Measurements from ENCODE around the gene EVA1A.

- TF ChIP-seq, protein P1, sequence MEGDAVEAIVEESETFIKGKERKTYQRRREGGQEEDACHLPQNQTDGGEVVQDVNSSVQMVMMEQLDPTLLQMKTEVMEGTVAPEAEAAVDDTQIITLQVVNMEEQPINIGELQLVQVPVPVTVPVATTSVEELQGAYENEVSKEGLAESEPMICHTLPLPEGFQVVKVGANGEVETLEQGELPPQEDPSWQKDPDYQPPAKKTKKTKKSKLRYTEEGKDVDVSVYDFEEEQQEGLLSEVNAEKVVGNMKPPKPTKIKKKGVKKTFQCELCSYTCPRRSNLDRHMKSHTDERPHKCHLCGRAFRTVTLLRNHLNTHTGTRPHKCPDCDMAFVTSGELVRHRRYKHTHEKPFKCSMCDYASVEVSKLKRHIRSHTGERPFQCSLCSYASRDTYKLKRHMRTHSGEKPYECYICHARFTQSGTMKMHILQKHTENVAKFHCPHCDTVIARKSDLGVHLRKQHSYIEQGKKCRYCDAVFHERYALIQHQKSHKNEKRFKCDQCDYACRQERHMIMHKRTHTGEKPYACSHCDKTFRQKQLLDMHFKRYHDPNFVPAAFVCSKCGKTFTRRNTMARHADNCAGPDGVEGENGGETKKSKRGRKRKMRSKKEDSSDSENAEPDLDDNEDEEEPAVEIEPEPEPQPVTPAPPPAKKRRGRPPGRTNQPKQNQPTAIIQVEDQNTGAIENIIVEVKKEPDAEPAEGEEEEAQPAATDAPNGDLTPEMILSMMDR (IDR thresholded peaks at IDR 0.05): no peak
- TF ChIP-seq POLR2A (IDR thresholded peaks at IDR 0.05) (no peak), POLR2AphosphoS5 (IDR thresholded peaks at IDR 0.05) (no peak)
Measured at GRCh38 chr2:75561566-75562512, 1.1 kb upstream of the EVA1A start.

All from transverse colon (tissue), 4 donors.